K562 (cell line): ENCODE results near the gene WARS2. TPM values are rescaled to one million over a fixed set of nuclear protein-coding genes. Genes with fewer than 3 reads are reported as not detected.
"Not testable (repeated sequence)": the region's sequence is repeated elsewhere in the genome, so short reads cannot be mapped to it uniquely, and the experiment has no call there.

ENCODE experiments used
- ATAC-seq: fragments of 200-7000 bp; cut with Tn5 transposase; 3 replicates; pipeline ENCODE4 v1.9.1; 2020; ENCODE audit warnings: moderate library complexity
- BruUV-seq: library from RNA; stranded (reverse); fragments of 400-500 nt; replicated peaks from 2 replicates; lab custom pipeline; 2021; lab: Mats Ljungman, UMichigan
- CTCF ChIA-PET: fragments of 300-600 bp; formaldehyde crosslinking; extraction: SDS; loops from one replicate; lab custom pipeline; 2021; ENCODE audit warnings: low intra/inter-chr PET ratio; lab: Yijun Ruan, JAX
- POLR2A ChIA-PET: fragments of 300-600, 350-650 bp; sonication (Branson Sonifier 250); formaldehyde crosslinking; extraction: SDS; loops from one replicate; lab custom pipeline; 2021; ENCODE audit warnings: antibody characterized with exemption, inconsistent platforms; lab: Yijun Ruan, JAX
- DNase-seq, 4 experiments: peaks; one replicate each; pipeline versions ENCODE4 v3.0.0 to v3.0.0-alpha.2; 2011 to 2018; ENCODE audit warnings: low spot score in 3 of 4, mixed read lengths in 3 of 4; ENCODE audit errors: extremely low read depth in 1 of 4
- FAIRE-seq: peaks from 2 replicates; lab custom pipeline; 2011; peaks lifted over from hg19 to GRCh38; lab: Jason Lieb, UNC
- H2AFZ ChIP-seq: 2 replicates; pipeline ENCODE4 v1.6.0; 2011; ENCODE audit warnings: low read depth, low read length, control low read depth, inconsistent platforms
- H3K27ac ChIP-seq: fragments of 200-600 bp; 3 replicates; pipeline ENCODE4 v1.8.0; 2011; ENCODE audit warnings: low read depth, mild to moderate bottlenecking, control low read depth, inconsistent platforms, low read length, moderate library complexity, mixed read lengths; ENCODE audit errors: extremely low read depth
- H3K27me3 ChIP-seq, 2 experiments: fragments of 300-600 bp in 1 of 2; 2 replicates in 1 of 2; 3 replicates in 1 of 2; pipeline versions ENCODE4 v1.6.0 to v1.8.0; 2011; ENCODE audit warnings: inconsistent platforms in 2 of 2, low read length in 2 of 2, mild to moderate bottlenecking in 1 of 2, mixed read lengths in 1 of 2, moderate library complexity in 1 of 2; ENCODE audit not compliant: control insufficient read depth in 2 of 2, insufficient read depth in 2 of 2
- H3K36me3 ChIP-seq: fragments of 300-600 bp; 3 replicates; pipeline ENCODE4 v1.8.0; 2011; ENCODE audit warnings: mild to moderate bottlenecking, low read length, inconsistent platforms; ENCODE audit not compliant: control insufficient read depth, insufficient read depth
- H3K4me1 ChIP-seq, 2 experiments: fragments of 200-600 bp in 1 of 2; replicated peaks in 1 of 2; 2 replicates in 1 of 2; 3 replicates in 1 of 2; pipeline versions ENCODE4 v1.5.1 to v1.8.0; 2011; ENCODE audit warnings: inconsistent platforms in 2 of 2, low read length in 2 of 2, mild to moderate bottlenecking in 1 of 2, mixed read lengths in 1 of 2, moderate library complexity in 1 of 2; ENCODE audit not compliant: control insufficient read depth in 2 of 2, insufficient read depth in 2 of 2
- H3K4me2 ChIP-seq: 2 replicates; pipeline ENCODE4 v1.6.1; 2011; ENCODE audit warnings: low read length, control low read depth, inconsistent platforms, mixed read lengths; ENCODE audit not compliant: insufficient read depth
- H3K4me3 ChIP-seq: fragments of 200-600 bp; sonication (generic), shearing (Covaris generic); 2 replicates; pipeline ENCODE4 v1.5.1; 2016; ENCODE audit warnings: control low read depth, inconsistent platforms
- H3K79me2 ChIP-seq: fragments of 200-600 bp; 3 replicates; pipeline ENCODE4 v1.8.0; 2011; ENCODE audit warnings: low read length, inconsistent platforms; ENCODE audit not compliant: control insufficient read depth, insufficient read depth
- H3K9ac ChIP-seq, 2 experiments: 2 replicates each; pipeline versions ENCODE4 v1.6.0 to v1.6.1; 2011; ENCODE audit warnings: low read depth in 2 of 2, low read length in 2 of 2, control low read depth in 1 of 2, inconsistent platforms in 1 of 2, mild to moderate bottlenecking in 1 of 2, mixed read lengths in 1 of 2; ENCODE audit not compliant: insufficient read depth in 1 of 2
- H3K9me1 ChIP-seq: one replicate; pipeline ENCODE4 v1.6.0; 2011; ENCODE audit warnings: inconsistent platforms, mild to moderate bottlenecking, low read length, moderate library complexity; ENCODE audit not compliant: control insufficient read depth, insufficient read depth
- H3K9me3 ChIP-seq: replicated peaks from 2 replicates; pipeline ENCODE4 v1.5.1; 2011; ENCODE audit warnings: low read depth, low read length, inconsistent platforms; ENCODE audit not compliant: control insufficient read depth, insufficient read depth
- H4K20me1 ChIP-seq: replicated peaks from 2 replicates; pipeline ENCODE4 v1.6.1; 2011; ENCODE audit warnings: low read length, inconsistent platforms, mixed read lengths; ENCODE audit not compliant: control insufficient read depth, insufficient read depth
- ETS2 ChIP-seq: IDR thresholded peaks from 2 replicates; pipeline ENCODE4 v1.6.1; 2016; ENCODE audit warnings: borderline replicate concordance, missing genetic modification characterization, mild to moderate bottlenecking, moderate library complexity, missing compliant biosample characterization; ENCODE audit not compliant: poor library complexity, severe bottlenecking
- PHF21A ChIP-seq: fragments of 450-650 bp; IDR thresholded peaks from 2 replicates; pipeline ENCODE4 v1.6.1; 2017; ENCODE audit warnings: low read depth, borderline replicate concordance
- RHOXF2B ChIP-seq: fragments of 250-450 bp; sonication (Bioruptor Pico); conservative IDR thresholded peaks from 2 replicates; pipeline ENCODE4 v1.5.1; 2021
- SNIP1 ChIP-seq: fragments of 450-650 bp; IDR thresholded peaks from 2 replicates; pipeline ENCODE4 v1.7.1; 2017; ENCODE audit warnings: low read depth, mild to moderate bottlenecking
- ZNF184 ChIP-seq: sonication (generic); formaldehyde crosslinking; IDR thresholded peaks from 2 replicates; pipeline ENCODE4 v1.5.0; 2020; ENCODE audit warnings: missing genetic modification reagents
- ZNF224 ChIP-seq: sonication (generic); formaldehyde crosslinking; IDR thresholded peaks from 2 replicates; pipeline ENCODE4 v1.8.0; 2022; ENCODE audit warnings: mild to moderate bottlenecking, missing genetic modification reagents
- WGBS: fragments of 100-300 bp; shearing (Covaris generic); methylation state at CpG from one replicate; pipeline ENCODE4 v1.1.6; 2016; ENCODE audit warnings: low coverage, mixed read lengths; ENCODE audit not compliant: insufficient coverage; ENCODE audit errors: missing lambda C conversion rate; 5-methylcytosine and 5-hydroxymethylcytosine counted together
- in situ Hi-C: fragments of 300-500 bp; cut with MboI; formaldehyde crosslinking; loops from 4 replicates; pipeline ENCODE4 v1.15.0; 2018; ENCODE audit warnings: inconsistent platforms, mixed read lengths
- intact Hi-C: fragments of 100-400 bp; cut with micrococcal nuclease; formaldehyde crosslinking; loops from 2 replicates; pipeline ENCODE4 v1.14.2; 2022
- polyA plus RNA-seq, 8 experiments: library from polyadenylated mRNA; depleted of rRNA in 4 of 8; stranded (reverse) in 5 of 8; unstranded in 3 of 8; fragments of >200 nt; fragmentation: Nextera tagmentation in 2 of 8; fragmentation: Illumina TruSeq in 1 of 8; extraction: Ambion mirVana in 2 of 8; extraction: Trizol in 1 of 8; gene quantifications; 2 replicates each; pipeline versions ENCODE4 v1.2.1 to v1.2.3, GENCODE V29; 2011 to 2014; ENCODE audit warnings: inconsistent platforms in 1 of 8, missing spikeins in 1 of 8
- total RNA-seq, 7 experiments: library from RNA; depleted of rRNA in 6 of 7; stranded (reverse); fragments of >200 nt in 6 of 7; fragmentation: Illumina TruSeq in 2 of 7; extraction: Trizol in 2 of 7; gene quantifications; 2 replicates each; pipeline versions ENCODE4 v1.2.1 to v1.2.3, GENCODE V29; 2011 to 2021; ENCODE audit warnings: low replicate concordance in 1 of 7

Gene WARS2
- total and polyA plus RNA-seq, 9 of the 15 experiments (the other 6 are each of a cell fraction or from before 2014, with no cell fraction given), result 5.7 to 18.0 (median 16.9) TPM

DNA sequence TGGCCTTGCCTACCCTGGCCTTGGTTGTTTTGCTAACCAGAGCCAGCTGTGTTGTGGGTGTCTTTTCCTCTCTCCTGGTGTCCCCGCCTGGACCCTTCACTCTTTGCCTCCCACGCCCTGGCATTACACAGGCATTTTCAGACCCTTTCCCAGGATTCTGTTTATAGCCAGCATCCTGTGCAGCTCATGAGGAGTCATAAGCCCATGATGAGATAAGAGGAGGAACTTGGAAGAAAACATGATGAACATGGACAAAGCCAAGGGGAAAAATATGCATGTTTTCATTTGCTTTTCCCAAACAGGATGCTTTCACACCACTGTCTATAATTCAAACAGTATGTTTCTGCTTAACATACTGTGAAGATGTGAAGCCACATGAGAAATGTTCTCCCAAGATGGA lies 18.7 kb upstream of the WARS2 start:
- H3K9me1 ChIP-seq, result no peaks in the 10 kb centered on the region
- intact Hi-C loops (no loop called here), in situ Hi-C loops (no loop called here)
- no peak overlapping the region for H3K4me2 ChIP-seq
- TF ChIP-seq ZNF184 (no peak), PHF21A (no peak), SNIP1 (no peak), ETS2 (tag) (no peak), RHOXF2B (no peak), ZNF224 (no peak)
- H3K27ac ChIP-seq, result no peak overlapping the region
- no peak overlapping the region for H3K4me3 ChIP-seq
- H2AFZ ChIP-seq, result no peak overlapping the region
- no TSS peak for BruUV-seq
- WGBS, result 79% methylated on average over 2 of the region's 2 CpGs
- H4K20me1 ChIP-seq, result no peaks in the 10 kb centered on the region
- H3K9me3 ChIP-seq, result no peaks in the 10 kb centered on the region
- no peak overlapping the region for H3K9ac ChIP-seq
- ATAC-seq (no peak), FAIRE-seq (no peak), DNase-seq (no peak)
- peaks cover 34% of the 10 kb centered on the region for H3K36me3 ChIP-seq
- ChIA-PET POLR2A (interaction anchor here (0.5 to 1.5 kb wide), 5 partner anchors 9 to 77 kb away, joined by 3 to 6 read pairs (median 4); no protein-coding TSS in a partner anchor), CTCF (no interaction called here)
- H3K27me3 ChIP-seq, result no peaks in the 10 kb centered on the region
- H3K4me1 ChIP-seq, result no peaks in the 10 kb centered on the region
- H3K79me2 ChIP-seq, result no peaks in the 10 kb centered on the region

DNA sequence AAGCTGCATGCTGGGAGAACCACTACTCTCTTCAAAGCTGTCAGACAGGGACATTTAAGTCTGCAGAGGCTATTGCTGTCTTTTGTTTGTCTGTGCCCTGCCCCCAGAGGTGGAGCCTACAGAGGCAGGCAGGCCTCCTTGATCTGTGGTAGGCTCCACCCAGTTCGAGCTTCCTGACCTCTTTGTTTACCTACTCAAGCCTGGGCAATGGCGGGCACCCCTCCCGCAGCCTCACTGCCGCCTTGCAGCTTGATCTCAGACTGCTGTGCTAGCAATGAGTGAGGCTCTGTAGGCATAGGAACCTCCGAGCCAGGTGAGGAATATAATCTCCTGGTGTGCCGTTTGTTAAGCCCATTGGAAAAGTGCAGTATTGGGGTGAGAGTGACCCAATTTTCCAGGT lies 16.3 kb upstream of the WARS2 start:
- H3K27ac ChIP-seq, intact Hi-C loops, in situ Hi-C loops, H4K20me1 ChIP-seq, H3K4me2 ChIP-seq, H2AFZ ChIP-seq, BruUV-seq, H3K27me3 ChIP-seq, FAIRE-seq, H3K9me3 ChIP-seq, H3K79me2 ChIP-seq, H3K4me3 ChIP-seq, H3K9ac ChIP-seq, ATAC-seq, H3K9me1 ChIP-seq, DNase-seq, H3K4me1 ChIP-seq, CTCF ChIA-PET: not testable (repeated sequence)
- WGBS, result 92% methylated on average over 6 of the region's 6 CpGs
- POLR2A ChIA-PET, result interaction anchor here (1.4 kb wide), 1 partner anchor 10 kb away, joined by 3 read pairs; no protein-coding TSS in a partner anchor
- peaks cover 30% of the 10 kb centered on the region for H3K36me3 ChIP-seq
